ENCODE data around the gene BCLAF3.
A peak's percentile ranks its signal among the peaks of the same experiment; 100 is the strongest.

The BCLAF3 gene

GRCh38 chrX:20026278-20026677 lies 35.4 kb upstream of the BCLAF3 start:
- Mint-ChIP-seq H3K4me1 (no peaks in the 10 kb centered on the region), H3K36me3 (ENCODE audit: low read depth) (peaks cover 20% of the 10 kb centered on the region), H3K27me3 (ENCODE audit: low read depth, poor library complexity) (peaks cover 6% of the 10 kb centered on the region), H3K27ac (no peak overlapping the region), H3K4me3 (no peak overlapping the region), H3K9me3 (peaks cover 63% of the 10 kb centered on the region)
- DNase-seq: no peak
- TF ChIP-seq CTCF (IDR thresholded peaks at IDR 0.05): no peak

GRCh38 chrX:20019672-20020365 lies 29.0 kb upstream of the BCLAF3 start:
- peaks cover 33% of the 10 kb centered on the region for H3K36me3 Mint-ChIP-seq (ENCODE audit: low read depth)
- no peak for TF ChIP-seq CTCF (IDR thresholded peaks at IDR 0.05)
- no peak overlapping the region for H3K4me3 Mint-ChIP-seq
- H3K27ac Mint-ChIP-seq: peak overlapping the region; percentile 7
- H3K27me3 Mint-ChIP-seq (ENCODE audit: low read depth, poor library complexity): peaks cover 6% of the 10 kb centered on the region
- H3K4me1 Mint-ChIP-seq: no peaks in the 10 kb centered on the region
- peaks cover 86% of the 10 kb centered on the region for H3K9me3 Mint-ChIP-seq
- DNase-seq: no peak

GRCh38 chrX:20016616-20016945 lies 25.7 kb upstream of the BCLAF3 start:
- DNase-seq: no peak
- H3K4me1 Mint-ChIP-seq: no peaks in the 10 kb centered on the region

GRCh38 chrX:20015945-20016615 lies 25.2 kb upstream of the BCLAF3 start:
- peaks cover 82% of the 10 kb centered on the region for H3K9me3 Mint-ChIP-seq
- no peak overlapping the region for H3K4me3 Mint-ChIP-seq
- H3K4me1 Mint-ChIP-seq: no peaks in the 10 kb centered on the region
- H3K27ac Mint-ChIP-seq: no peak overlapping the region
- TF ChIP-seq CTCF (IDR thresholded peaks at IDR 0.05): no peak
- no peak for DNase-seq
- H3K36me3 Mint-ChIP-seq (ENCODE audit: low read depth): peaks cover 27% of the 10 kb centered on the region
- no peaks in the 10 kb centered on the region for H3K27me3 Mint-ChIP-seq (ENCODE audit: low read depth, poor library complexity)

More at GRCh38 chrX:20016616-20016945, 25.7 kb upstream of the BCLAF3 start:
- H3K36me3 Mint-ChIP-seq (ENCODE audit: low read depth): peaks cover 27% of the 10 kb centered on the region
- H3K9me3 Mint-ChIP-seq: peaks cover 85% of the 10 kb centered on the region
- no peaks in the 10 kb centered on the region for H3K27me3 Mint-ChIP-seq (ENCODE audit: low read depth, poor library complexity)
- no peak overlapping the region for H3K4me3 Mint-ChIP-seq
- no peak for TF ChIP-seq CTCF (IDR thresholded peaks at IDR 0.05)
- no peak overlapping the region for H3K27ac Mint-ChIP-seq

GRCh38 chrX:20015422-20015821 lies 24.6 kb upstream of the BCLAF3 start:
- no peak for DNase-seq
- no peaks in the 10 kb centered on the region for H3K27me3 Mint-ChIP-seq (ENCODE audit: low read depth, poor library complexity)
- H3K36me3 Mint-ChIP-seq (ENCODE audit: low read depth): peaks cover 27% of the 10 kb centered on the region
- no peak for TF ChIP-seq CTCF (IDR thresholded peaks at IDR 0.05)
- peaks cover 82% of the 10 kb centered on the region for H3K9me3 Mint-ChIP-seq
- H3K4me1 Mint-ChIP-seq: no peaks in the 10 kb centered on the region
- H3K4me3 Mint-ChIP-seq: no peak overlapping the region
- H3K27ac Mint-ChIP-seq: no peak overlapping the region

GRCh38 chrX:20011608-20012007 lies 20.7 kb upstream of the BCLAF3 start:
- peaks cover 70% of the 10 kb centered on the region for H3K9me3 Mint-ChIP-seq
- no peak for TF ChIP-seq CTCF (IDR thresholded peaks at IDR 0.05)
- no peaks in the 10 kb centered on the region for H3K4me1 Mint-ChIP-seq
- H3K4me3 Mint-ChIP-seq: no peak overlapping the region
- H3K27ac Mint-ChIP-seq: no peak overlapping the region
- peaks cover 7% of the 10 kb centered on the region for H3K27me3 Mint-ChIP-seq (ENCODE audit: low read depth, poor library complexity)
- no peak for DNase-seq
- H3K36me3 Mint-ChIP-seq (ENCODE audit: low read depth): peaks cover 26% of the 10 kb centered on the region
